Stimulated activated naive B cell treated with anti-CD40 and anti-IgM and Interleukin-4, amounts not matched to agents 10 μg/mL and 1 μg/mL and 100 μg/mL, for 72 hours (primary cell): ENCODE data around the gene SARNP.

Experiments
- ATAC-seq, 2 donors: fragments of 150-1000 bp; cut with Tn5 transposase; replicated peaks; 2 replicates each; pipeline ENCODE4 v1.10.0; 2021; ENCODE audit warnings: moderate library complexity in 1 of 2
- DNase-seq: peaks from one replicate; pipeline ENCODE4 v3.0.0; 2021
- H3K27ac Mint-ChIP-seq: one replicate; pipeline ENCODE4 v1.8.0; 2022; ENCODE audit warnings: mild to moderate bottlenecking, mixed read lengths
- H3K27me3 Mint-ChIP-seq, 2 donors: one replicate each; pipeline ENCODE4 v1.8.0; 2022; ENCODE audit warnings: mixed read lengths in 2 of 2
- H3K36me3 Mint-ChIP-seq, 2 donors: one replicate each; pipeline ENCODE4 v1.8.0; 2022; ENCODE audit warnings: mixed read lengths in 2 of 2, mild to moderate bottlenecking in 1 of 2
- H3K4me1 Mint-ChIP-seq, 2 donors: one replicate each; pipeline ENCODE4 v1.8.0; 2022; ENCODE audit warnings: mixed read lengths in 2 of 2, mild to moderate bottlenecking in 1 of 2
- H3K4me3 Mint-ChIP-seq, 2 donors: one replicate each; pipeline ENCODE4 v1.8.0; 2022; ENCODE audit warnings: mild to moderate bottlenecking in 2 of 2, mixed read lengths in 2 of 2, moderate library complexity in 1 of 2
- H3K9me3 Mint-ChIP-seq, 2 donors: one replicate each; pipeline ENCODE4 v1.8.0; 2022; ENCODE audit warnings: mixed read lengths in 2 of 2, mild to moderate bottlenecking in 1 of 2

SARNP gene

DNA sequence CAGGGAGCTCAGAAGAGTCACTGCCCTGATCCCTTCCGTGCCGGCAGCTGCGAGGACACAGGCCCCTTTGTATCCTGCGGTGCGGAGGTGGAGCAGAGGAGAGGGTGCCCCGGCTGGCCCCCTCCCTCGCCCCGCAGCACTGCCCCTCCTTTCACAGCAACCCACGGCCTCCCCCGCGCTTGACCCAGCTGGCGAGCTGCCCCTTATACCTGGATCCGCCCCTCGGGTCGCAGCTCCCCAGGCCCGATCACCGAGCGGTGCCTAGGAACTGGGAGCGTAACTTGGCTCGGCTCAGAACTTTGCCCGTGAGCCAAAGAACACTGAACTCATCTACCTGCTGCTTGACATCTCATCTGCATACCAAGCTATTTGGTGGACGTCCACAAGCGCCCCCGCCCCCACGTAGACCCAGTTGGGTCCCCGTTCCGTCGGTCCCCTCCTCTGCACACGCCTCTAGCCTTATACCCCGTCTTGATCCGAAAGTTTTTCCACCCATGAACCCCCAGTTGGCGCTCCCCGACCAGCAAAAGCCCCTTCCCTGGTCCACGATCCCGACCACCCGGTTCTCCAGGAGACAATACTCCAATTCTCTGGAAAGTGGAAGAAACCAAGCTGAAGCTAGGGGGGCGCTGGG lies 12.6 kb upstream of the SARNP start:
- peak; percentile 21 for DNase-seq
- ATAC-seq = peak; percentile 28 to 32
- H3K4me3 Mint-ChIP-seq = peak overlapping the region; percentile 99 to 100
- peaks cover 33 to 56% of the 10 kb centered on the region in 2 donors for H3K4me1 Mint-ChIP-seq
- peak overlapping the region; percentile 96 for H3K27ac Mint-ChIP-seq
- no peaks in the 10 kb centered on the region for H3K27me3 Mint-ChIP-seq
- peaks cover 28 to 39% of the 10 kb centered on the region in 2 donors for H3K36me3 Mint-ChIP-seq
- no peaks in the 10 kb centered on the region for H3K9me3 Mint-ChIP-seq

DNA sequence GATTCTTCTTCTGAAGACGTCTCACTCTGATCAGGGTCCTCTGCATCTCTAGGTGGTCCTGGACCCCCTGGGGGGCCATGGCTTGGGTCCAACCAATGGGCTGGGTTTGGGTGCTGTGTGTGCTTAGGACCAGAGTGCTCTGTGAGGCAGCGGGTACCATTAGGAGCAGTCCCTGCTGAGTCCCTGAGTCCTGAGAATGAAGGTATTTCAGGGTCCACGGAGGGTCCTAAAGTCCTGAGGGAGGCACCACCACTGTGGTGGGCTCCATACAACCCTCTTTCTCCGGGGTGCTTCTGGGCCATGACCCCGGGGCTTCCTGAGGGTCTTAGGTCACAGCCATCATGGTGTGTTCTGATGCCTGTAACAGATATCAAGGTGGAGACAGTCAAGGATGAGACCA lies 10.8 kb upstream of the SARNP start:
- H3K9me3 Mint-ChIP-seq = no peaks in the 10 kb centered on the region
- peaks cover 25 to 40% of the 10 kb centered on the region in 2 donors for H3K36me3 Mint-ChIP-seq
- ATAC-seq (no peak), DNase-seq (no peak)
- H3K27me3 Mint-ChIP-seq = no peaks in the 10 kb centered on the region
- H3K4me3 Mint-ChIP-seq = peak overlapping the region; percentile 99 to 100
- H3K4me1 Mint-ChIP-seq = peaks cover 34 to 71% of the 10 kb centered on the region in 2 donors
- peak overlapping the region; percentile 96 for H3K27ac Mint-ChIP-seq

DNA sequence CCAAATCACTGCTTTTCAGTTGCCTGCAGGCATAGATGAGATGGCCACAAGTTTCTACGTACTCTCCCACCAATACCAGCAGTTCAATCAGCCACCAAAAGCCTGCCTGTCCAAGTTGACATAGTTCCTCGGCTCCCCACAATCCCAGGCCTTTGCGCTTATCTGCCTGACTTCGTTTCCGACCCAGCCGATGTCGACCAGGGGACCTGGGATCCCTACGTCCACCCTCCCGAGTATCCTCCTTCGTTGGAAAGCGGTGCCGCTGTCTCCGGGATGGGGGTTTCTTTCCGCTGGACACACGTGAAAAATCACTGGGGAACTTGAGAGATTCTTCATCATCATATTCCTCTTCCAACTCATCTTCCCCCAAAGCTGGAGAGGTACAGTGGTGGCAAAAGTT lies 10.3 kb upstream of the SARNP start:
- H3K27me3 Mint-ChIP-seq = no peaks in the 10 kb centered on the region
- DNase-seq = no peak
- H3K4me1 Mint-ChIP-seq = peaks cover 36 to 74% of the 10 kb centered on the region in 2 donors
- no peak for ATAC-seq
- H3K9me3 Mint-ChIP-seq = no peaks in the 10 kb centered on the region
- H3K36me3 Mint-ChIP-seq = peaks cover 27 to 44% of the 10 kb centered on the region in 2 donors
- peak overlapping the region; percentile 96 for H3K27ac Mint-ChIP-seq
- peak overlapping the region; percentile 99 to 100 for H3K4me3 Mint-ChIP-seq

DNA sequence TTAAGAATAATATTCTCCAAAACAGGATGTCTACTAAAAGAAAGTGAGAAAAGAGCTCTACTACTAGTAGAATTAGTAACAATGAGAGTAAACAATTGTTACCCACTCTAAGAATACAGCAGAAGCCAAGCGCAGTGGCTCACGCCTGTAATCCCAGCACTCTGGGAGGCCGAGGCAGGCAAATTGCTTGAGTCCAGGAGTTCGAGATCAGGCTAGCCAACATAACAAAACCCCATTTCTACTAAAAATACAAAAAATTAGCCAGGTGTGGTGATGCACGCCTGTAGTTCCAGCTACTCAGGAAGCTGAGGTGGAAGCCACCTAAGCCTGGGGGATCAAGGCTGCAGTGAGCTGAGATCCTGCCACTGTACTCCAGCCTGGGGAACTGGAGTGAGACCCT lies 7.2 kb upstream of the SARNP start:
- DNase-seq (no peak), ATAC-seq (no peak)
- Mint-ChIP-seq H3K9me3 (no peaks in the 10 kb centered on the region), H3K36me3 (peaks cover 36 to 45% of the 10 kb centered on the region in 2 donors), H3K4me3 (no peak overlapping the region), H3K27ac (peak overlapping the region; percentile 39), H3K4me1 (peaks cover 25 to 60% of the 10 kb centered on the region in 2 donors), H3K27me3 (no peaks in the 10 kb centered on the region)

DNA sequence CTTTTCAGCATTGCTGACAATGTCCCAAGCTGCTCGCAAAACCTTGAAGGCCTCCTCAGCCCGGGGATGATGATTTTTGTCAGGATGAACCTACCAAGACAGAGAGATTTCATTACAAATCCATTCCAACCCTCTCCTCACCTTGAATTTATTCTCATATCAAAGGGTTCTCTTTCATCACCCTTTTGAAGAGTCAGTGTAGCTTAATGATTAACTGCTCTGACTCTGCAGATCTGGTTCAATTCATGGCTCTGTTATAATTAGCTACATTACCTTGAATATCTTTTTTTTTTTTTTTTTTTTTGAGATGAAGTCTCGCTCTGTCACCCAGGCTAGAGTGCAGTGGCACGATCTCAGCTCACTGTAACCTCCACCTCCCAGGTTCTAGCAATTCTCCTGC lies 5.9 kb upstream of the SARNP start:
- Mint-ChIP-seq H3K36me3 (peaks cover 36 to 50% of the 10 kb centered on the region in 2 donors), H3K27me3 (no peaks in the 10 kb centered on the region), H3K27ac (peak overlapping the region; percentile 42), H3K9me3 (no peaks in the 10 kb centered on the region), H3K4me1 (peaks cover 30 to 69% of the 10 kb centered on the region in 2 donors), H3K4me3 (no peak overlapping the region)
- ATAC-seq (no peak), DNase-seq (no peak)

DNA sequence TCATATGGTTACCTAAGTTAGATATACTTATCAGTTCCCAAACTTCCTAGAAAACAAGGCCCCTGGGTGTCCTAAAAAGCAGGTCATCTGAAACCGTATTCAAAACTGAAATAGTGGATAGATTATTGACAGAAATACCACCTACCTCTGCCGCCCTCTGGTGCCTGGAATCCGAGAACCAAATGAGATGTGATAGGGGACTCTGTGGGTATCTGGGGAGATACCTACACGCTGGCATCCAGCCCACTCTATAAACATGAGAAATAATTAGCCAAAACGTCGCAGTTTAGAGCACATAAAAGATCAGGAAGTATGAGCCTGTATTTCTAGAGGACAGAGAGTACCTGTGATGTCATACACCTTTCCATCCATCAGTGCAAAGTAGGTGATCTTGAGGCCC lies 4.7 kb upstream of the SARNP start:
- ATAC-seq (no peak), DNase-seq (no peak)
- H3K4me1 Mint-ChIP-seq = peaks cover 18 to 58% of the 10 kb centered on the region in 2 donors
- H3K36me3 Mint-ChIP-seq = peaks cover 24 to 38% of the 10 kb centered on the region in 2 donors
- no peak overlapping the region for H3K4me3 Mint-ChIP-seq
- H3K27ac Mint-ChIP-seq = peak overlapping the region; percentile 7
- no peaks in the 10 kb centered on the region for H3K27me3 Mint-ChIP-seq
- no peaks in the 10 kb centered on the region for H3K9me3 Mint-ChIP-seq

DNA sequence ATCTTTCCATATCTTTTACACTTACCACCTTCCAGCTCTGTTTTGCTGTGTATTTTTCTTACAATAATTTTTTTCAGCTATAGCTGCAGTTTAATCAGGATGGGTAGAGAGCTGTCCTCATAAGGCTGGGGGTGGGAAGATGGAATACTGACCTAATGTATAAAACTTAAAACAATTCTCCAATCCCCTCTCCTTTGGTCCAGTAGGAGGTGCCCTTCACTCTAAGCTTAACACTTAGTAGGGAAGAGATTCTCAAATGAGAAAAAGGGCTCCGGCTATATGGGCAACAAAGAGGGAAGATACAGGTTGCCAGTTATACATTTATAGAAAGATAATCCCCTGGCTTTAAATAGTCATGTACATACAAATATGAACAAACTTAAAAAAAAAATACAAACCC lies 3.2 kb upstream of the SARNP start:
- no peak for DNase-seq
- no peak overlapping the region for H3K27ac Mint-ChIP-seq
- peaks cover 20 to 28% of the 10 kb centered on the region in 2 donors for H3K36me3 Mint-ChIP-seq
- H3K9me3 Mint-ChIP-seq = no peaks in the 10 kb centered on the region
- no peak for ATAC-seq
- no peak overlapping the region for H3K4me3 Mint-ChIP-seq
- no peaks in the 10 kb centered on the region for H3K27me3 Mint-ChIP-seq
- peaks cover 13 to 44% of the 10 kb centered on the region in 2 donors for H3K4me1 Mint-ChIP-seq

DNA sequence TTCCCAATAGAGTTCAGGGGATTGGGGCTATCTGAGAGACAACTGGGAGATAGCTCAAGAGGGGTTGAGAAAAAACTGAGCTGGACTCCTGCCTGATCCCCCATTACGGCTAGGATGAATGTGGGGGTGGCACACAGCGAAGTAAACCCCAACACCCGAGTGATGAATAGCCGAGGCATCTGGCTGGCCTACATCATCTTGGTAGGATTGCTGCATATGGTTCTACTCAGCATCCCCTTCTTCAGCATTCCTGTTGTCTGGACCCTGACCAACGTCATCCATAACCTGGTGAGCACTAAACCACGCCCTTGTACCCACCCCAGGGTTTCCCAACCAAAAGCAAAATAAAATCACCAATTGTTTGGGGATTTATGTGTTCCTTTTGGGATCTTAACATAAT lies 1.4 kb upstream of the SARNP start:
- DNase-seq (no peak), ATAC-seq (no peak)
- Mint-ChIP-seq H3K36me3 (peaks cover 23 to 28% of the 10 kb centered on the region in 2 donors), H3K27me3 (no peaks in the 10 kb centered on the region), H3K9me3 (no peaks in the 10 kb centered on the region), H3K27ac (peak overlapping the region; percentile 78), H3K4me1 (peaks cover 16 to 50% of the 10 kb centered on the region in 2 donors), H3K4me3 (no peak overlapping the region)

DNA sequence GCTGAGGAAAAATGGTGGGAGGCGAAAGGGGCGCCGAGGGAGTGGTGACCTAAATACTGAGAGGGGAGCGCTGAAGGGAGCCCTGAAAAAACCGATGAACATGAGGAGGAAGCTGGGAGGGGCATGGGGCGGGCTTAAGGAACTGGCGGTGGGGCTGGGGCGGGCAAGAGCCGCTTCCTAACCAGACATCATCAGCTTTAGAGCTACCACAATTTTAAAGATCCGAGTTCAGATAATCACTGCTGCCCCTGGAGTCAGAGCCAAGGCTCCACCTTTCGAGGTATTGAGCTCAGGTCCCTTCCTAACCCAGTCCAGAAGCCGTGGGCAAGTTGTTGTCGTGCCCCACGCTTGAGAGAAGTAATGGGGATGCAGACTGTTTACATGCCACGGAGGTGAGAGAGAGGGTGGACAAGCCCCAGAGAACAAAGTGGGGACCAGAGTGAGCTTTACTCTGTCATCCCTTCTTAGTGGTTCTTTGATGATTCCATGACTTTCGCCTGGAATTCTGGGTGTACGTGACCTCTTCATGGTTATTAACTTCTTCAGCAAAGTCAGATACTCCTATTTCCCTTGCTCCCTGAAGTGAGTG lies 710 bp upstream of the SARNP start:
- ATAC-seq = peak; percentile 52 to 54
- DNase-seq = no peak
- Mint-ChIP-seq H3K36me3 (peaks cover 22 to 28% of the 10 kb centered on the region in 2 donors), H3K27me3 (no peaks in the 10 kb centered on the region), H3K4me1 (peaks cover 15 to 47% of the 10 kb centered on the region in 2 donors), H3K27ac (peak overlapping the region; percentile 60), H3K9me3 (no peaks in the 10 kb centered on the region), H3K4me3 (no peak overlapping the region)

DNA sequence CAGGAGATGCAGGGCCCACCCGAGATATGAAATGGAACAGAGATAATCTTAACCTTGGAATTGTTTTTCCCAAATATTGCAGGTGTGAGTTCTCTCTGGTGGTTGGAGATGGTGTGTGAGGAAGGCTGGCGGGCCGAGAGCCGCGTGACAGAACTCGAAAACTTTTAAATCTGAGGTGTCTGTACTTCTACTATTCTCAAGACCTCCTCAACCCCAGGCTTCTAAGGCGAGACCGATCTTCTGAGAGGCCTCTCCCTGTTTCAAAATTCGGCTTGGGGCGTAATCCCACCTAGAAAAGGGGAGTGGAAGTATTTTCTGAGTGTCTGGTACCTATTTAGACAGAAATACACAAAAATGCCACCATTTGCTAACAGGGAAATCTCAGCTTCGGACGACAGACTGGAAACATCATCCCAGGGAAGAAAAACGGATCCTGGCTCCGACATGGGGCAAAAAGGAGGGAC lies 611 bp downstream of the SARNP start:
- ATAC-seq = no peak
- Mint-ChIP-seq H3K27me3 (no peaks in the 10 kb centered on the region), H3K27ac (no peak overlapping the region), H3K4me3 (no peak overlapping the region), H3K9me3 (no peaks in the 10 kb centered on the region), H3K36me3 (peaks cover 17 to 28% of the 10 kb centered on the region in 2 donors), H3K4me1 (peaks cover 24 to 58% of the 10 kb centered on the region in 2 donors)
- no peak for DNase-seq

DNA sequence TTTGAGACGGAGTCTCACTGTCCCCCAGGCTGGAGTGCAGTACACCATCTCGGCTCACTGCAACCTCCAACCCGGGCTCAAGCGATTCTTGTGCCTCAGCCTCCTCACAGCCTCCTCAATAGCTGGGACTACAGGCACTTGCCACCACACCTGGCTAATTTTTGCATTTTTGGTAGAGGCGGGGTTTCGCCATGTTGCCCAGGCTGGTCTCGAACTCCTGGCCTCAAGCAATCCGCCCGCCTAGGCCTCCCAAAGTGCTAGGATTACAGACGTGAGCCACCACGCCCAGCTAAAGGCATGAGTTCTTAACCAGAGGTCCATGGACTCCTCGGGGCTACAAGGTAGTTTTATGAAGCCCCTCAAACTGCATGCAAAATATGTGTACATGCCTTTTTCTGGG lies 2.1 kb downstream of the SARNP start:
- H3K4me1 Mint-ChIP-seq = peaks cover 28 to 64% of the 10 kb centered on the region in 2 donors
- peaks cover 21 to 30% of the 10 kb centered on the region in 2 donors for H3K36me3 Mint-ChIP-seq
- H3K4me3 Mint-ChIP-seq = peak overlapping the region; percentile 9 to 34

DNA sequence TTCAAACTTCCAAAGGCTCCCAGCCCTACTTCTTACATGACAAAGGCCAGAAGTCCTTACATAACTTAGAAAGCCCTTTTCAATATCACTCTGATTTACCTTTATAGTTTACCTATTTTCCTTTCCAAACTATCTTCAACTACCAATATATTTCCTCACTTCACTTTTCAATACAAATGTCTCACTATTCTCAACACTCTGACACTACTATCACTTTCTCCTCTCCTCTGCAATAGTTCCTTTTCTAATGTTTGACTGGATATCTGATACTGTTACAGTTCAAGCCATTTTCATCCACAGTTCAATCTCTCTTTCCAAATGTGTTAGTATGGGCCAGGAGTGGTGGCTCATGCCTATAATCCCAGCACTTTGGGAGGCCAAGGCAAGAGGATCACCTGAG lies 3.3 kb downstream of the SARNP start:
- H3K27me3 Mint-ChIP-seq = no peaks in the 10 kb centered on the region
- no peak overlapping the region for H3K4me3 Mint-ChIP-seq
- ATAC-seq = no peak
- H3K27ac Mint-ChIP-seq = no peak overlapping the region
- no peaks in the 10 kb centered on the region for H3K9me3 Mint-ChIP-seq
- peaks cover 18 to 25% of the 10 kb centered on the region in 2 donors for H3K36me3 Mint-ChIP-seq
- H3K4me1 Mint-ChIP-seq = peaks cover 25 to 58% of the 10 kb centered on the region in 2 donors
- DNase-seq = no peak

More for the DNA sequence above, 2.1 kb downstream of the SARNP start:
- no peak for ATAC-seq
- H3K9me3 Mint-ChIP-seq = no peaks in the 10 kb centered on the region
- H3K27me3 Mint-ChIP-seq = no peaks in the 10 kb centered on the region
- no peak overlapping the region for H3K27ac Mint-ChIP-seq
- no peak for DNase-seq

DNA sequence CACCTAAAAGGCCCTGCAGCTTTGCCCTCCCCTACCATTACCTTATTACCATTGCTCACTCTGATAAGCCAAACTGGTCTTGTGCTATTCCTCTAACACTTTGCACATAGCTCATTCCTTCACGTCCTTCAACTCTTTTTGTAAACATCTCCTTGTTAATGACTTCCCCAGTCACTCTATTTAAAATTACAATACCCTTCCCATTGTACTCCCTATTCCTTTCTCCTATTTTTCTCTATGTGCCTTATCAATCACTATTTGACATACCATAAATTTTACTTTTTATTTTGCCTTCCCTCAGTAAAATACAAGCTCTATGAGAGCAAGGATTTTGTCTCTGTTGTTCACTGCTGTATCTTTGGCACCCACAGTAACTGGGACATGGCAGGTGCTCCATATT lies 5.4 kb downstream of the SARNP start:
- Mint-ChIP-seq H3K9me3 (no peaks in the 10 kb centered on the region), H3K4me1 (peaks cover 23 to 49% of the 10 kb centered on the region in 2 donors), H3K27ac (no peak overlapping the region), H3K27me3 (no peaks in the 10 kb centered on the region), H3K36me3 (peaks cover 21 to 27% of the 10 kb centered on the region in 2 donors), H3K4me3 (no peak overlapping the region)
- ATAC-seq (no peak), DNase-seq (no peak)

DNA sequence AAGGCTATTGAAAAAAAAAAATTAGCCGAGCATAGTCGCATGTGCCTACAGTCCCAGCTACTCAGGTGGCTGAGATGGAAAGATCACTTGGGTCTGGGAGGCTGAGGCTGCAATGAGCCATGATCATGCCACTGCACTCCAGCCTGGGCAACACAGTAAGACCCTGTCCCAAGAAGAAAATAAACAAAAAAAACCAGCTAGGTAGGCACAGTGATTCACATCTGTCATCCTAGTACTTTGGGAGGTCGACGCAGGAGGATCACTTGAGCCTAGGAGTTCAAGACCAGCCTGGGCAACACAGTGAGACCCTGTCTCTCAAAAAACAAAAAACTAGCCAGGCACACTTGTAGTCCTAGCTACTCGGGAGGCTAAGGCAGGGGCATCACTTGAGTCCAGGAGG lies 8.2 kb downstream of the SARNP start:
- H3K4me1 Mint-ChIP-seq = peaks cover 22 to 42% of the 10 kb centered on the region in 2 donors
- H3K27me3 Mint-ChIP-seq = no peaks in the 10 kb centered on the region
- DNase-seq (no peak), ATAC-seq (no peak)
- H3K9me3 Mint-ChIP-seq = no peaks in the 10 kb centered on the region
- H3K27ac Mint-ChIP-seq = peak overlapping the region; percentile 14
- peaks cover 23 to 30% of the 10 kb centered on the region in 2 donors for H3K36me3 Mint-ChIP-seq
- no peak overlapping the region for H3K4me3 Mint-ChIP-seq

DNA sequence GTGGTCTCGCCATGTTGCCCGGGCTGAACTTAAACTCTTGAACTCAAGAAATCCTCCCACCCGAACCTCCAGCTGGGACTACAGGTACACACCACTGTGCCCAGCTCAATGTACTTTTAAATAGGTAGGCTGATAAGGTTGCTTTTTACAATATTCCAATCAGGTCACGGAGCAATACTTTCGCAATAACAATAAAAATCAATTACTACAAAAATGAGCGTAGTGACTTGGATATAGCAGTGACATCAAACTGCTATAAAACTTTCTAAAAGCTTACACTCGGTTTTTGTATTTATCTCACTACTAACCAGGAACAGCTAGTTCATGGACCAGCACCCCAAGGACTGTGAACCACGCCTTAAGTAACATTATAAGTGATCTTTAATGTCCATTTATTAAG lies 10.5 kb downstream of the SARNP start:
- DNase-seq (no peak), ATAC-seq (no peak)
- Mint-ChIP-seq H3K4me1 (peaks cover 13 to 34% of the 10 kb centered on the region in 2 donors), H3K36me3 (peaks cover 22 to 24% of the 10 kb centered on the region in 2 donors), H3K27me3 (no peaks in the 10 kb centered on the region), H3K9me3 (no peaks in the 10 kb centered on the region), H3K27ac (no peak overlapping the region), H3K4me3 (no peak overlapping the region)
